H9 (cell line): Measurements from ENCODE around the gene HEG1. TPM values are rescaled to one million over a fixed set of nuclear protein-coding genes. Genes with fewer than 3 reads are reported as not detected.

Experiments used
- DNase-seq: peaks from one replicate; pipeline ENCODE4 v3.0.0-alpha.2; 2017
- H2AFZ ChIP-seq: one replicate; pipeline ENCODE4 v1.6.1; 2013; ENCODE audit warnings: mild to moderate bottlenecking, low read length, control low read depth, moderate library complexity
- H2AK5ac ChIP-seq: 2 replicates; pipeline ENCODE4 v1.6.1; 2013; ENCODE audit warnings: low read length, control low read depth, mixed read lengths; ENCODE audit not compliant: insufficient read length
- H2BK120ac ChIP-seq: one replicate; pipeline ENCODE4 v1.6.1; 2013; ENCODE audit warnings: low read depth, mild to moderate bottlenecking, low read length, control low read depth, inconsistent platforms; ENCODE audit not compliant: poor library complexity, severe bottlenecking
- H2BK12ac ChIP-seq: 2 replicates; pipeline ENCODE4 v1.6.1; 2013; ENCODE audit warnings: low read length, control low read depth, mixed read lengths, low read depth; ENCODE audit not compliant: insufficient read length
- H2BK15ac ChIP-seq: 2 replicates; pipeline ENCODE4 v1.6.1; 2013; ENCODE audit warnings: low read depth, low read length, control low read depth
- H2BK20ac ChIP-seq: one replicate; pipeline ENCODE4 v1.6.1; 2013; ENCODE audit warnings: low read depth, mild to moderate bottlenecking, low read length, control low read depth, inconsistent platforms; ENCODE audit not compliant: poor library complexity, severe bottlenecking
- H2BK5ac ChIP-seq: 2 replicates; pipeline ENCODE4 v1.6.1; 2013; ENCODE audit warnings: low read length, control low read depth, mixed read lengths; ENCODE audit not compliant: insufficient read length
- H3K14ac ChIP-seq: 2 replicates; pipeline ENCODE4 v1.6.1; 2013; ENCODE audit warnings: low read length, control low read depth; ENCODE audit not compliant: insufficient read depth
- H3K18ac ChIP-seq: 2 replicates; pipeline ENCODE4 v1.6.1; 2013; ENCODE audit warnings: low read depth, mild to moderate bottlenecking, mixed read lengths, low read length, control low read depth; ENCODE audit not compliant: insufficient read length
- H3K23ac ChIP-seq: 2 replicates; pipeline ENCODE4 v1.6.1; 2013; ENCODE audit warnings: low read length, control low read depth, mixed read lengths, low read depth; ENCODE audit not compliant: insufficient read length
- H3K23me2 ChIP-seq: 2 replicates; pipeline ENCODE4 v1.6.1; 2013; ENCODE audit warnings: low read depth, mild to moderate bottlenecking, mixed read lengths, low read length, control low read depth; ENCODE audit not compliant: insufficient read length, poor library complexity, severe bottlenecking
- H3K27ac ChIP-seq: 2 replicates; pipeline ENCODE4 v1.5.1; 2013; ENCODE audit warnings: low read length, control low read depth, mixed read lengths, low read depth; ENCODE audit not compliant: insufficient read length
- H3K27me3 ChIP-seq: 2 replicates; pipeline ENCODE4 v1.6.1; 2013; ENCODE audit warnings: low read length, control low read depth, inconsistent platforms; ENCODE audit not compliant: insufficient read depth
- H3K4ac ChIP-seq: 2 replicates; pipeline ENCODE4 v1.6.1; 2013; ENCODE audit warnings: low read depth, mild to moderate bottlenecking, control low read depth, inconsistent platforms, low read length, moderate library complexity
- H3K4me1 ChIP-seq: 2 replicates; pipeline ENCODE4 v1.6.1; 2013; ENCODE audit warnings: low read length, control low read depth, inconsistent platforms; ENCODE audit not compliant: insufficient read depth
- H3K4me2 ChIP-seq: 2 replicates; pipeline ENCODE4 v1.6.1; 2013; ENCODE audit warnings: low read length, control low read depth, mixed read lengths; ENCODE audit not compliant: insufficient read length, insufficient read depth
- H3K56ac ChIP-seq: 2 replicates; pipeline ENCODE4 v1.6.1; 2013; ENCODE audit warnings: low read depth, mild to moderate bottlenecking, mixed read lengths, low read length, control low read depth; ENCODE audit not compliant: insufficient read length
- H3K79me1 ChIP-seq: 2 replicates; pipeline ENCODE4 v1.6.1; 2013; ENCODE audit warnings: low read depth, mild to moderate bottlenecking, moderate library complexity, low read length, control low read depth, inconsistent platforms; ENCODE audit not compliant: insufficient read depth, poor library complexity, severe bottlenecking
- H3K79me2 ChIP-seq: 2 replicates; pipeline ENCODE4 v1.6.1; 2013; ENCODE audit warnings: low read length, control low read depth, inconsistent platforms; ENCODE audit not compliant: insufficient read depth
- H3K9ac ChIP-seq: 2 replicates; pipeline ENCODE4 v1.6.1; 2013; ENCODE audit warnings: low read length, control low read depth, mixed read lengths; ENCODE audit not compliant: insufficient read length; ENCODE audit errors: extremely low read depth
- H3K9me3 ChIP-seq: one replicate; pipeline ENCODE4 v1.6.1; 2013; ENCODE audit warnings: low read depth, low read length, inconsistent platforms; ENCODE audit not compliant: control insufficient read depth
- H3T11ph ChIP-seq: one replicate; pipeline ENCODE4 v1.6.1; 2013; ENCODE audit warnings: mild to moderate bottlenecking, low read length, control low read depth, inconsistent platforms
- H4K20me1 ChIP-seq: one replicate; pipeline ENCODE4 v1.6.1; 2013; ENCODE audit not compliant: control insufficient read depth, insufficient read length, insufficient read depth
- H4K5ac ChIP-seq: 2 replicates; pipeline ENCODE4 v1.6.1; 2013; ENCODE audit warnings: low read depth, mild to moderate bottlenecking, mixed read lengths, low read length, control low read depth; ENCODE audit not compliant: insufficient read length
- H4K8ac ChIP-seq: replicated peaks from 2 replicates; pipeline ENCODE4 v1.6.1; 2013; ENCODE audit warnings: low read length, control low read depth, mixed read lengths, low read depth; ENCODE audit not compliant: insufficient read length
- H4K91ac ChIP-seq: 2 replicates; pipeline ENCODE4 v1.6.1; 2013; ENCODE audit warnings: low read depth, mild to moderate bottlenecking, moderate library complexity, mixed read lengths, low read length, control low read depth; ENCODE audit not compliant: insufficient read length
- H3K27ac Mint-ChIP-seq, 3 experiments: 2 replicates in 2 of 3; 3 replicates in 1 of 3; pipeline ENCODE4 v1.8.0; 2020 to 2021; ENCODE audit warnings: mixed read lengths in 3 of 3, mild to moderate bottlenecking in 1 of 3, moderate library complexity in 1 of 3
- H3K27me3 Mint-ChIP-seq: 2 replicates; pipeline ENCODE4 v1.8.0; 2021; ENCODE audit warnings: low read depth, mild to moderate bottlenecking, moderate library complexity, mixed read lengths
- H3K36me3 Mint-ChIP-seq, 3 experiments: 2 replicates in 2 of 3; 3 replicates in 1 of 3; pipeline ENCODE4 v1.8.0; 2020 to 2021; ENCODE audit warnings: low read depth in 3 of 3, mixed read lengths in 3 of 3; ENCODE audit not compliant: insufficient read depth in 1 of 3
- H3K4me1 Mint-ChIP-seq, 2 experiments: 2 replicates each; pipeline ENCODE4 v1.8.0; 2020; ENCODE audit warnings: mixed read lengths in 2 of 2
- H3K4me3 Mint-ChIP-seq, 2 experiments: 2 replicates in 1 of 2; 3 replicates in 1 of 2; pipeline ENCODE4 v1.8.0; 2020 to 2021; ENCODE audit warnings: mild to moderate bottlenecking in 2 of 2, mixed read lengths in 2 of 2, moderate library complexity in 1 of 2
- H3K9me3 Mint-ChIP-seq, 2 experiments: 2 replicates in 1 of 2; 3 replicates in 1 of 2; pipeline ENCODE4 v1.8.0; 2020; ENCODE audit warnings: mild to moderate bottlenecking in 2 of 2, mixed read lengths in 2 of 2, moderate library complexity in 1 of 2
- whole genome bisulfite sequencing: extraction: QIAGEN DNeasy Blood & Tissue Kit; methylation state at CpG from one replicate; pipeline ENCODE4 v1.1.7; 2013; ENCODE audit warnings: missing lambda C conversion rate, low lambda C conversion rate, mixed read lengths; ENCODE audit not compliant: insufficient read length; ENCODE audit errors: extremely low coverage; 5-methylcytosine and 5-hydroxymethylcytosine counted together
- total RNA-seq: library from RNA; stranded (reverse); gene quantifications from 2 replicates; pipeline ENCODE4 v1.2.1, GENCODE V29; 2021
- TF ChIP-seq, protein P1 (sequence below): fragments of 200-600 bp; sonication (generic); conservative IDR thresholded peaks from 3 replicates; pipeline ENCODE4 v1.8.0; 2021; ENCODE audit warnings: antibody characterized with exemption, mild to moderate bottlenecking

HEG1 gene
- total RNA-seq, 1 experiment from 2014 or later = 10.3 TPM

DNA sequence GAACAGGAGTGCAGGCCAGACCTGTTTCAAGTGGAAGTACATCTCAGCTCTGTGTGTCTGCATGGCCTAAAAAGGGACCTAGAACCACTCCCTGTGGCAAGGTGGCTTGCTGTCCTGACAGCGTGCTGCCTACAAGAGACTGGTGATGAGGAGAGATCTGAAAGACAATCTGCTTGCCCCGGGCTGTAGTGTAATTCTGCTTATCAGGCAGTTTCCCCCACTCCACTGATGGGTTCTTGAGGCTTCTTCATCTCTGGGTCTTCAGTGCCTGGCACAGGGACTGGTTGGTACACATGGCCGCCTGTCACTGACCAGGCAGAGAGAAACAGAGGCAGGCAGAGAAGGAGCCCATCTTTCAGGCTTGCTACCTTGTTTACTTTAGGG lies 57.6 kb downstream of the HEG1 start:
- Mint-ChIP-seq H3K27ac (peak overlapping the region in 1 of 3 experiments; percentile 36; a peak in 2 of 7 replicates), H3K27me3 (no peaks in the 10 kb centered on the region; the same call in 1 of the 2 replicates), H3K9me3 (no peaks in the 10 kb centered on the region; a peak in 1 of 5 replicates), H3K36me3 (peaks cover 10 to 36% (median 28%) of the 10 kb centered on the region in 3 experiments), H3K4me1 (peaks cover 24% of the 10 kb centered on the region in 2 experiments), H3K4me3 (no peak overlapping the region)
- Histone ChIP-seq H3K79me1 (no peaks in the 10 kb centered on the region), H3K27ac (no peak overlapping the region), H3K14ac (no peak overlapping the region), H2AK5ac (no peak overlapping the region), H4K8ac (no peak overlapping the region), H3K23me2 (no peaks in the 10 kb centered on the region), H3K4me1 (no peaks in the 10 kb centered on the region), H3K18ac (no peak overlapping the region), H4K5ac (no peak overlapping the region), H2BK15ac (no peak overlapping the region), H2BK120ac (no peak overlapping the region), H3K4ac (no peak overlapping the region), H2AFZ (no peak overlapping the region), H2BK20ac (no peak overlapping the region), H3K4me2 (no peak overlapping the region), H4K20me1 (no peaks in the 10 kb centered on the region), H3K79me2 (no peaks in the 10 kb centered on the region), H3K23ac (no peak overlapping the region), H3T11ph (no peak overlapping the region), H2BK12ac (no peak overlapping the region), H3K9ac (no peak overlapping the region), H3K27me3 (no peaks in the 10 kb centered on the region), H3K9me3 (no peaks in the 10 kb centered on the region), H3K56ac (no peak overlapping the region), H2BK5ac (no peak overlapping the region), H4K91ac (no peak overlapping the region)
- WGBS = no CpG with 5 or more reads among the region's 3 CpGs
- DNase-seq = no peak
- TF ChIP-seq, protein P1, sequence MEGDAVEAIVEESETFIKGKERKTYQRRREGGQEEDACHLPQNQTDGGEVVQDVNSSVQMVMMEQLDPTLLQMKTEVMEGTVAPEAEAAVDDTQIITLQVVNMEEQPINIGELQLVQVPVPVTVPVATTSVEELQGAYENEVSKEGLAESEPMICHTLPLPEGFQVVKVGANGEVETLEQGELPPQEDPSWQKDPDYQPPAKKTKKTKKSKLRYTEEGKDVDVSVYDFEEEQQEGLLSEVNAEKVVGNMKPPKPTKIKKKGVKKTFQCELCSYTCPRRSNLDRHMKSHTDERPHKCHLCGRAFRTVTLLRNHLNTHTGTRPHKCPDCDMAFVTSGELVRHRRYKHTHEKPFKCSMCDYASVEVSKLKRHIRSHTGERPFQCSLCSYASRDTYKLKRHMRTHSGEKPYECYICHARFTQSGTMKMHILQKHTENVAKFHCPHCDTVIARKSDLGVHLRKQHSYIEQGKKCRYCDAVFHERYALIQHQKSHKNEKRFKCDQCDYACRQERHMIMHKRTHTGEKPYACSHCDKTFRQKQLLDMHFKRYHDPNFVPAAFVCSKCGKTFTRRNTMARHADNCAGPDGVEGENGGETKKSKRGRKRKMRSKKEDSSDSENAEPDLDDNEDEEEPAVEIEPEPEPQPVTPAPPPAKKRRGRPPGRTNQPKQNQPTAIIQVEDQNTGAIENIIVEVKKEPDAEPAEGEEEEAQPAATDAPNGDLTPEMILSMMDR = no peak
